ENCODE measurements around the gene MBIP.

MBIP gene

GRCh38 chr14:36264107-36264506, 56.3 kb downstream of the MBIP start:
- DNase-seq (ENCODE audit: low read depth), result no peak

DNA sequence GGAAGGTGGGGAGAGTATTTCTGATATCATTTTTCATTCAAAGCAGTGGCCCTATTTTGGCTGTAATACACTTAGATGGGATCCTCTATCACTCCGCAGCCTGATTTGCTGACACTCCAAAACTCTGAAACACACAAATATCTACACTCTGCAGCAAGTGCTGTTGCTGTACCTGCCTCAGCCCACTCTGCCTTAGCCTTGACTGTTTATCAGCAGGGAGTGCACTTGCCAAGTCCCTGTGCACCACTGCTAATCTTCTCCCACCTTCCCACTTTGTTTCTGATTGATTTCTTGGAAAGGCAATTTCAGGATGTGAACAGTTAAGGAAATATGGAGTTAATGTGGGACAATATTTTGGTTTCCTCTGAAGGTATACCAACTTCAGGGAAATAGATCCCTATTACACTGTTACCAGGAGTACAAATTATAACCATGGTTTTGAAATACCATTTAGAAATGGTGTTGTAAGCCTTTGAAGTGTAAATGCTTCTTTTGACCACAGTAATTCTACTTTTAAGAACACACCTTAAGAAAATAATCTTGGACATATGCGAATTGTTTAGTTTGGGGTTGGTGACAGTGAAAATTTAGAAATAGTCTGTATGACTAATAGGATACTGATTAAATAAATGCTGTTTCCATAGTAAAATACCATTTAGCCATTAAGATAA, 59.3 kb downstream of the MBIP start:
- no peak for DNase-seq (ENCODE audit: low read depth)

GRCh38 chr14:36258241-36258640, 62.2 kb downstream of the MBIP start:
- no peak for DNase-seq (ENCODE audit: low read depth)

DNA sequence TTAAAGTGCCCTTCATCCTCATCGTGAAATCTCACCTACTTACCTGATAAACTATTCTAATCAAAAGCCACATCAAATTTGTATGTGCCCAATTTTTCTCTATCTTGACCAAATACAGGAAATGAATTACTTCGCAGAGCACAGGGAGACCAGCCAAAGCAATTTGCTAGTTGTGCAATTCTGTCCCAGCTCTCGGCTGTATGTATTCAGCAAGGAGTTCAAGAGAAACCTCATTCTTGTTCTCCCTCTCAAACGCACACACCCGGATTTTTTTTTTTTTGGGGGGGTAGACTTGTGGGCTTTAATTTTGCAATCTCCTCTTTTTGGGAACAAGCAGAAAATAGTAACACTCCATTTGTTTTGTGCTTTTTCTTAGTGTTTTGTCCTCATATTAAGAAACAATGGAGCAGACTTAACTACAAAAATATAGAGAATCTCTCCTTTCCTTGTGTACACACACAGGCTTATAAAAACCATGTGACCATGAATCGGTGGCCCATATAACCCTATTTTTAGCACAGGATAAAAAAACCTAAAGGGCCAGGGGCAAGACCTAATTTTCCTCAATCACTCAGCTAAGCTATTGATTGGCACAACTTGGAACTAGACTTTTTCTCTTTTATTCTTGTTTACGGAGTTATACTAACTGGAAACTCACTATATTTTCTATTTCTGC, 64.2 kb downstream of the MBIP start:
- no peak for DNase-seq (ENCODE audit: low read depth)

DNA sequence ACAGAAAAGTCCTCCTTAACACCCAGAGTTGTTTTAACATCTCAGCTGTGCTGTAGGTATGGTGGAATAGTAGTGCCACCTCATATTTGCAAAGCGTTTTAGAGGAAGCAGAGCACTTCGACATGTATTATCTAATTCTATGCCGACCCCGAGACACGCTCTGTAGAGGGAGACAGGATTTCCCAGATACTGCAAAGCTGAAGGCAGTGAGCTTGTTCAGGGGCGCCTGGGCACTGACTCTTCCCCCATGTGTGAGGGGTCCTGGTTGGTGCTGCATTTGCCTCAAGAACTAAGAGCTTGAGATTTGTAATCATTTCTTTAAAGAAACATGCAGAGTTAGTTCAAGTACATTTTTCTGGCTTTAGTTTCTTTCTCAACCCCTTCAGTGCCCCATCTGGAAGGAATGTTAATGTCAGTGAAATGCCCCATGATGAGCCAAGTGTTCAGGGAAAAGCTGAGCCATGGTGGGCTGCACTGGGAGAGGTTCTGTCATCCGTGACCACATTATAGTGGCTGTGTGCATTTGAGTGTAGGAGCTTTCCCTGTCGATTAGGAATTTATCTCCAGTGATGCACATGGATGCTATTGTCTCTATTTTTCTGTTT, 66.3 kb downstream of the MBIP start:
- no peak for DNase-seq (ENCODE audit: low read depth)
